HCT116 (cell line): Measurements from ENCODE around the gene EXOSC1. TPM values are rescaled to one million over a fixed set of nuclear protein-coding genes. Genes with fewer than 3 reads are reported as not detected.

Experiments
- ATAC-seq: fragments of 200-7000 bp; cut with Tn5 transposase; 2 replicates; pipeline ENCODE4 v1.9.1; 2020; ENCODE audit warnings: mild to moderate bottlenecking, moderate library complexity
- BruUV-seq: library from RNA; stranded (reverse); fragments of 400-500 nt; replicated peaks from 2 replicates; lab custom pipeline; 2021; lab: Mats Ljungman, UMichigan
- CTCF ChIA-PET: fragments of 300-600 bp; sonication (Branson Sonifier 250); formaldehyde crosslinking; loops from one replicate; lab custom pipeline; 2021; ENCODE audit warnings: antibody characterized with exemption; lab: Charles Lee
- POLR2A ChIA-PET: fragments of 300-600, 350-600 bp; sonication (Branson Sonifier 250); formaldehyde crosslinking; loops from one replicate; lab custom pipeline; 2021; ENCODE audit warnings: antibody characterized with exemption; lab: Charles Lee
- RAD21 ChIA-PET, 2 experiments: fragments of 300-600 bp; sonication (Branson Sonifier 250); formaldehyde crosslinking; loops; one replicate each; lab custom pipeline; 2023; ENCODE audit warnings: low total read pairs in 2 of 2; ENCODE audit not compliant: uncharacterized antibody in 2 of 2, unreplicated experiment in 2 of 2, low non-redundant PET in 1 of 2; lab: Charles Lee
- DNase-seq: peaks from one replicate; pipeline ENCODE4 v3.0.0-alpha.2; 2010; ENCODE audit warnings: low read depth, low spot score
- H2AFZ ChIP-seq: fragments of 200-600 bp; shearing (Covaris generic), sonication (generic); 2 replicates; pipeline ENCODE4 v1.6.1; 2017; ENCODE audit warnings: low read depth, mixed run types, mixed read lengths, antibody characterized with exemption, low read length; ENCODE audit not compliant: poor library complexity, severe bottlenecking
- H3K27ac ChIP-seq: 2 replicates; pipeline ENCODE4 v1.5.1; 2012; ENCODE audit warnings: low read depth, low read length
- H3K27me3 ChIP-seq: fragments of 200-600 bp; sonication (generic); 2 replicates; pipeline ENCODE4 v1.6.1; 2016; ENCODE audit warnings: mixed run types, low read length, mixed read lengths; ENCODE audit not compliant: insufficient read depth
- H3K36me3 ChIP-seq, 2 experiments: fragments of 200-500 bp in 1 of 2; fragments of 200-600 bp in 1 of 2; sonication (Bioruptor generic) in 1 of 2; sonication (generic) in 1 of 2; 2 replicates each; pipeline versions ENCODE4 v1.5.1 to v1.6.1; 2014 to 2016; ENCODE audit warnings: low read length in 2 of 2, inconsistent platforms in 1 of 2, mixed read lengths in 1 of 2, mixed run types in 1 of 2; ENCODE audit not compliant: insufficient read depth in 2 of 2, control insufficient read depth in 1 of 2
- H3K4me1 ChIP-seq, 2 experiments: fragments of 200-600 bp in 1 of 2; sonication (generic) in 1 of 2; 2 replicates each; pipeline versions ENCODE4 v1.5.1 to v1.6.1; 2012 to 2017; ENCODE audit warnings: low read length in 2 of 2, inconsistent platforms in 1 of 2, mild to moderate bottlenecking in 1 of 2, mixed read lengths in 1 of 2, mixed run types in 1 of 2, moderate library complexity in 1 of 2; ENCODE audit not compliant: insufficient read depth in 2 of 2, control insufficient read depth in 1 of 2
- H3K4me2 ChIP-seq: fragments of 200-600 bp; sonication (generic); 2 replicates; pipeline ENCODE4 v1.6.1; 2017; ENCODE audit warnings: mixed run types, low read length, mixed read lengths
- H3K4me3 ChIP-seq, 2 experiments: fragments of 200-600 bp in 1 of 2; sonication (generic) in 1 of 2; replicated peaks in 1 of 2; 2 replicates each; pipeline ENCODE4 v1.5.1; 2011 to 2016; ENCODE audit warnings: low read length in 2 of 2, control low read depth in 1 of 2, low read depth in 1 of 2, mild to moderate bottlenecking in 1 of 2, mixed read lengths in 1 of 2, mixed run types in 1 of 2
- H3K79me2 ChIP-seq: fragments of 200-600 bp; sonication (generic); 2 replicates; pipeline ENCODE4 v1.6.1; 2017; ENCODE audit warnings: mild to moderate bottlenecking, mixed run types, low read length, moderate library complexity, mixed read lengths; ENCODE audit not compliant: insufficient read depth
- H3K9ac ChIP-seq: fragments of 200-600 bp; sonication (generic); 2 replicates; pipeline ENCODE4 v1.6.1; 2016; ENCODE audit warnings: low read length, mixed read lengths
- H3K9me2 ChIP-seq: fragments of 200-600 bp; sonication (generic), shearing (Covaris generic); 2 replicates; pipeline ENCODE4 v1.6.1; 2017; ENCODE audit warnings: mixed run types, mild to moderate bottlenecking, moderate library complexity; ENCODE audit not compliant: insufficient read depth
- H3K9me3 ChIP-seq, 2 experiments: fragments of 200-500 bp in 1 of 2; fragments of 200-600 bp in 1 of 2; sonication (Bioruptor generic) in 1 of 2; sonication (generic) in 1 of 2; 2 replicates each; pipeline ENCODE4 v1.6.1; 2014 to 2017; ENCODE audit warnings: low read length in 2 of 2, mixed read lengths in 2 of 2, inconsistent platforms in 1 of 2, low read depth in 1 of 2, mild to moderate bottlenecking in 1 of 2, mixed run types in 1 of 2, moderate library complexity in 1 of 2; ENCODE audit not compliant: control insufficient read depth in 1 of 2, insufficient read depth in 1 of 2
- H4K20me1 ChIP-seq: fragments of 200-600 bp; sonication (generic), shearing (Covaris generic); 2 replicates; pipeline ENCODE4 v1.6.1; 2017; ENCODE audit warnings: mixed run types, mild to moderate bottlenecking, moderate library complexity; ENCODE audit not compliant: insufficient read depth
- EGR1 ChIP-seq: IDR thresholded peaks from 2 replicates; pipeline ENCODE4 v1.6.1; 2012; ENCODE audit warnings: low read depth
- ELF1 ChIP-seq: IDR thresholded peaks from 2 replicates; pipeline ENCODE4 v1.6.1; 2012; ENCODE audit warnings: low read depth, borderline replicate concordance
- EZH2phosphoT487 ChIP-seq: fragments of 200-600 bp; IDR thresholded peaks from 2 replicates; pipeline ENCODE4 v1.6.1; 2018; ENCODE audit warnings: antibody characterized with exemption, borderline replicate concordance
- POLR2AphosphoS5 ChIP-seq: IDR thresholded peaks from 2 replicates; pipeline ENCODE4 v1.6.1; 2011; ENCODE audit warnings: mild to moderate bottlenecking, low read depth, low read length, moderate library complexity
- SP1 ChIP-seq: IDR thresholded peaks from 2 replicates; pipeline ENCODE4 v1.6.1; 2012; ENCODE audit warnings: low read depth
- intact Hi-C: fragments of 100-400 bp; cut with micrococcal nuclease; formaldehyde crosslinking; loops from 2 replicates; pipeline ENCODE4 v1.10.0; 2022
- total RNA-seq: library from RNA; stranded (reverse); gene quantifications from one replicate; pipeline ENCODE4 v1.2.1, GENCODE V29; 2021; ENCODE audit not compliant: unreplicated experiment
- TF ChIP-seq, protein P1 (sequence below): IDR thresholded peaks from 2 replicates; pipeline ENCODE4 v1.6.1; 2011; ENCODE audit warnings: mild to moderate bottlenecking, low read length, moderate library complexity; ENCODE audit not compliant: insufficient replicate concordance; ENCODE audit errors: extremely low read depth
- TF ChIP-seq, protein P2 (sequence below): IDR thresholded peaks from 2 replicates; pipeline ENCODE4 v1.6.1; 2012
- TF ChIP-seq, protein P3 (sequence below): IDR thresholded peaks from 2 replicates; pipeline ENCODE4 v1.6.1; 2012; ENCODE audit warnings: low read depth
- TF ChIP-seq, protein P4 (sequence below): IDR thresholded peaks from 2 replicates; pipeline ENCODE4 v1.6.1; 2012

The EXOSC1 gene
- total RNA-seq, 1 experiment from 2014 or later = 38.9 TPM

DNA sequence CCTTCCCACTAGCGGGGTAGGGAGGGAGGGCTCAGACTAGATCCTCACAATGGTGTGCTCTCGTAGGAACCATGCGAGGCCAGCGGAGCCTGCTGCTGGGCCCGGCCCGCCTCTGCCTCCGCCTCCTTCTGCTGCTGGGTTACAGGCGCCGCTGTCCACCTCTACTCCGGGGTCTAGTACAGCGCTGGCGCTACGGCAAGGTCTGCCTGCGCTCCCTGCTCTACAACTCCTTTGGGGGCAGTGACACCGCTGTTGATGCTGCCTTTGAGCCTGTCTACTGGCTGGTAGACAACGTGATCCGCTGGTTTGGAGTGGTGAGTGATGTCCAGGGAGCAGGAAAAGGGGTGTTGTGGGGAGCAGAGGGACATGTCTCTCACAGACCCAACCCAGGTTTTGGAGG lies 5.8 kb upstream of the EXOSC1 start (continued):
- TF ChIP-seq, protein P1, sequence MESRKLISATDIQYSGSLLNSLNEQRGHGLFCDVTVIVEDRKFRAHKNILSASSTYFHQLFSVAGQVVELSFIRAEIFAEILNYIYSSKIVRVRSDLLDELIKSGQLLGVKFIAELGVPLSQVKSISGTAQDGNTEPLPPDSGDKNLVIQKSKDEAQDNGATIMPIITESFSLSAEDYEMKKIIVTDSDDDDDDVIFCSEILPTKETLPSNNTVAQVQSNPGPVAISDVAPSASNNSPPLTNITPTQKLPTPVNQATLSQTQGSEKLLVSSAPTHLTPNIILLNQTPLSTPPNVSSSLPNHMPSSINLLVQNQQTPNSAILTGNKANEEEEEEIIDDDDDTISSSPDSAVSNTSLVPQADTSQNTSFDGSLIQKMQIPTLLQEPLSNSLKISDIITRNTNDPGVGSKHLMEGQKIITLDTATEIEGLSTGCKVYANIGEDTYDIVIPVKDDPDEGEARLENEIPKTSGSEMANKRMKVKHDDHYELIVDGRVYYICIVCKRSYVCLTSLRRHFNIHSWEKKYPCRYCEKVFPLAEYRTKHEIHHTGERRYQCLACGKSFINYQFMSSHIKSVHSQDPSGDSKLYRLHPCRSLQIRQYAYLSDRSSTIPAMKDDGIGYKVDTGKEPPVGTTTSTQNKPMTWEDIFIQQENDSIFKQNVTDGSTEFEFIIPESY = no peak
- TF ChIP-seq, protein P2, sequence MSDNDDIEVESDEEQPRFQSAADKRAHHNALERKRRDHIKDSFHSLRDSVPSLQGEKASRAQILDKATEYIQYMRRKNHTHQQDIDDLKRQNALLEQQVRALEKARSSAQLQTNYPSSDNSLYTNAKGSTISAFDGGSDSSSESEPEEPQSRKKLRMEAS = no peak
- TF ChIP-seq EGR1 (no peak), POLR2AphosphoS5 (no peak), SP1 (no peak)
- TF ChIP-seq, protein P3, sequence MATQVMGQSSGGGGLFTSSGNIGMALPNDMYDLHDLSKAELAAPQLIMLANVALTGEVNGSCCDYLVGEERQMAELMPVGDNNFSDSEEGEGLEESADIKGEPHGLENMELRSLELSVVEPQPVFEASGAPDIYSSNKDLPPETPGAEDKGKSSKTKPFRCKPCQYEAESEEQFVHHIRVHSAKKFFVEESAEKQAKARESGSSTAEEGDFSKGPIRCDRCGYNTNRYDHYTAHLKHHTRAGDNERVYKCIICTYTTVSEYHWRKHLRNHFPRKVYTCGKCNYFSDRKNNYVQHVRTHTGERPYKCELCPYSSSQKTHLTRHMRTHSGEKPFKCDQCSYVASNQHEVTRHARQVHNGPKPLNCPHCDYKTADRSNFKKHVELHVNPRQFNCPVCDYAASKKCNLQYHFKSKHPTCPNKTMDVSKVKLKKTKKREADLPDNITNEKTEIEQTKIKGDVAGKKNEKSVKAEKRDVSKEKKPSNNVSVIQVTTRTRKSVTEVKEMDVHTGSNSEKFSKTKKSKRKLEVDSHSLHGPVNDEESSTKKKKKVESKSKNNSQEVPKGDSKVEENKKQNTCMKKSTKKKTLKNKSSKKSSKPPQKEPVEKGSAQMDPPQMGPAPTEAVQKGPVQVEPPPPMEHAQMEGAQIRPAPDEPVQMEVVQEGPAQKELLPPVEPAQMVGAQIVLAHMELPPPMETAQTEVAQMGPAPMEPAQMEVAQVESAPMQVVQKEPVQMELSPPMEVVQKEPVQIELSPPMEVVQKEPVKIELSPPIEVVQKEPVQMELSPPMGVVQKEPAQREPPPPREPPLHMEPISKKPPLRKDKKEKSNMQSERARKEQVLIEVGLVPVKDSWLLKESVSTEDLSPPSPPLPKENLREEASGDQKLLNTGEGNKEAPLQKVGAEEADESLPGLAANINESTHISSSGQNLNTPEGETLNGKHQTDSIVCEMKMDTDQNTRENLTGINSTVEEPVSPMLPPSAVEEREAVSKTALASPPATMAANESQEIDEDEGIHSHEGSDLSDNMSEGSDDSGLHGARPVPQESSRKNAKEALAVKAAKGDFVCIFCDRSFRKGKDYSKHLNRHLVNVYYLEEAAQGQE = no peak

DNA sequence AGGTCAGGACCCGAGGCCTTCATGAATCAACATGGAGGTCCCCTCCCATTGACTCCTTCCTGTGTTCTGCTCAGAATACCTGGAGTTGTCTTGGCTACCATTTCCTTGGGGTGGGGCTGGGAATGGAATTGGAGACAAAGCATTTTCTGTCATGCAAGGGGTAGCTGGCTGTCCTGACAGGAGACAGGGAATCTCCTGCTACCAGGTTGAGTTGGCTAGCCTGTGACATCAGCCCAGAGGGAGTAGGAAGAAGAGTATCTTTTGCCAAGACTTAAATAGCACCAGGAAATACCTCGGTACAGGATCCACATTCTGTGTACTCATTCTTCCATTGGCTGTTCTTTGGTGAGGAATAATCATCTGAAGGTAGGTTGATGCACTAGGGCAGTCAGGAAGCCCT lies 5.0 kb upstream of the EXOSC1 start:
- RAD21 ChIA-PET = no interaction called here
- TF ChIP-seq EZH2phosphoT487 = no peak
- TF ChIP-seq EGR1 = no peak
- no peak for TF ChIP-seq ELF1
- TF ChIP-seq, protein P1 = no peak
- TF ChIP-seq, protein P2 = no peak
- TF ChIP-seq, protein P4, sequence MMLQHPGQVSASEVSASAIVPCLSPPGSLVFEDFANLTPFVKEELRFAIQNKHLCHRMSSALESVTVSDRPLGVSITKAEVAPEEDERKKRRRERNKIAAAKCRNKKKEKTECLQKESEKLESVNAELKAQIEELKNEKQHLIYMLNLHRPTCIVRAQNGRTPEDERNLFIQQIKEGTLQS = no peak
- TF ChIP-seq, all 23 proteins: peak for 0
- ChIA-PET POLR2A (no interaction called here), CTCF (no interaction called here)
- intact Hi-C loops = no loop called here
- Histone ChIP-seq H3K4me3 (no peak overlapping the region), H3K36me3 (peaks cover 10 to 13% of the 10 kb centered on the region in 2 experiments; a peak in 3 of 4 replicates), H4K20me1 (no peaks in the 10 kb centered on the region), H3K4me2 (no peak overlapping the region), H3K9me3 (no peaks in the 10 kb centered on the region), H3K9ac (no peak overlapping the region), H3K27me3 (no peaks in the 10 kb centered on the region), H2AFZ (no peak overlapping the region), H3K4me1 (peaks cover 6 to 12% of the 10 kb centered on the region in 2 experiments), H3K9me2 (no peaks in the 10 kb centered on the region), H3K27ac (no peak overlapping the region), H3K79me2 (peaks cover 41% of the 10 kb centered on the region)
- DNase-seq (no peak), ATAC-seq (no peak)
- no TSS peak for BruUV-seq
